ENCODE data around the gene PDIK1L.

Gene PDIK1L

GRCh38 chr1:26121854-26122773 lies 10.5 kb downstream of the PDIK1L start:
- H3K4me3 ChIP-seq (ENCODE audit: low read depth, low read length) = no peak overlapping the region
- no peak for TF ChIP-seq CTCF (IDR thresholded peaks at IDR 0.05; ENCODE audit: control insufficient read depth, extremely low read depth, insufficient read depth)
- DNase-seq (ENCODE audit: low read depth) = no peak

GRCh38 chr1:26122988-26123973 lies 11.7 kb downstream of the PDIK1L start:
- no peak for TF ChIP-seq CTCF (IDR thresholded peaks at IDR 0.05; ENCODE audit: control insufficient read depth, extremely low read depth, insufficient read depth)
- H3K4me3 ChIP-seq (ENCODE audit: low read depth, low read length) = no peak overlapping the region
- DNase-seq (ENCODE audit: low read depth) = no peak

- no peak for TF ChIP-seq CTCF (IDR thresholded peaks at IDR 0.05; ENCODE audit: control insufficient read depth, extremely low read depth, insufficient read depth)
- no peak for DNase-seq (ENCODE audit: low read depth)
- H3K4me3 ChIP-seq (ENCODE audit: low read depth, low read length) = no peak overlapping the region
Observed at GRCh38 chr1:26124418-26125331, 13.1 kb downstream of the PDIK1L start.

GRCh38 chr1:26125382-26125781 lies 13.8 kb downstream of the PDIK1L start:
- TF ChIP-seq CTCF (IDR thresholded peaks at IDR 0.05; ENCODE audit: control insufficient read depth, extremely low read depth, insufficient read depth) = no peak
- H3K4me3 ChIP-seq (ENCODE audit: low read depth, low read length) = no peak overlapping the region
- no peak for DNase-seq (ENCODE audit: low read depth)

GRCh38 chr1:26125946-26126320 lies 14.3 kb downstream of the PDIK1L start:
- H3K4me3 ChIP-seq (ENCODE audit: low read depth, low read length) = no peak overlapping the region

More at GRCh38 chr1:26125946-26126320, 14.3 kb downstream of the PDIK1L start:
- no peak for TF ChIP-seq CTCF (IDR thresholded peaks at IDR 0.05; ENCODE audit: control insufficient read depth, extremely low read depth, insufficient read depth)
- DNase-seq (ENCODE audit: low read depth) = no peak

Data from LNCaP clone FGC (cell line).